Hematopoietic multipotent progenitor cell treated with erythropoietin and hydrocortisone succinate and interleukin-3 and kit ligand, for 8 days (in vitro differentiated cells): ENCODE measurements around the gene KLHL29.

ENCODE experiments used
- DNase-seq: peaks from one replicate; pipeline ENCODE4 v3.0.0-alpha.2; 2015

KLHL29 gene

DNA sequence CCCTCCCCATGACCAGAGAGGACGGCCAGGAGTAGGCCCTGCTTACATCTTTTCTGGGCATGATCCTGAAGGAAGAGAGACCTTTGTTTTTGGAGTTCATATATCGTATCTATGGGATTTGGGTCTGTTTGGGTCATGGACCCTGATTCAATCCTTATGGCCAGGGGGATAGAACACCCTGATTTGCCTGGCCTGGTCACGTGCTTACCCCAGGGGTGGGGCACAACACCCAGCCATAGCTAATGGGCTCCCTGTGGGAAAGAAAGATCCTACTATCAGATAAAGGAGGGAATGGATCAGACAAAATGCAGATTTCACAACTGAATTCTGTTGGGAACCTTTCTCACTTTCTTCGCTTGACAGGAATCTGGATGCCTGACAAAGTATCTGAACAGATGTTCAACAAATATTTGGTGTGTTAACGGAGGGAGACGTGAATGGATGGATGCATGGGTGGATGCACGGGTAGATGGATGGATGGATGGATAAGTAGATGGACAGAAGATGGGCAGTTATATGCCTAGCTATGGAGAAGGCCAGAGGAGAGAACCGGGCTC, 155.9 kb downstream of the KLHL29 start:
- DNase-seq = no peak

DNA sequence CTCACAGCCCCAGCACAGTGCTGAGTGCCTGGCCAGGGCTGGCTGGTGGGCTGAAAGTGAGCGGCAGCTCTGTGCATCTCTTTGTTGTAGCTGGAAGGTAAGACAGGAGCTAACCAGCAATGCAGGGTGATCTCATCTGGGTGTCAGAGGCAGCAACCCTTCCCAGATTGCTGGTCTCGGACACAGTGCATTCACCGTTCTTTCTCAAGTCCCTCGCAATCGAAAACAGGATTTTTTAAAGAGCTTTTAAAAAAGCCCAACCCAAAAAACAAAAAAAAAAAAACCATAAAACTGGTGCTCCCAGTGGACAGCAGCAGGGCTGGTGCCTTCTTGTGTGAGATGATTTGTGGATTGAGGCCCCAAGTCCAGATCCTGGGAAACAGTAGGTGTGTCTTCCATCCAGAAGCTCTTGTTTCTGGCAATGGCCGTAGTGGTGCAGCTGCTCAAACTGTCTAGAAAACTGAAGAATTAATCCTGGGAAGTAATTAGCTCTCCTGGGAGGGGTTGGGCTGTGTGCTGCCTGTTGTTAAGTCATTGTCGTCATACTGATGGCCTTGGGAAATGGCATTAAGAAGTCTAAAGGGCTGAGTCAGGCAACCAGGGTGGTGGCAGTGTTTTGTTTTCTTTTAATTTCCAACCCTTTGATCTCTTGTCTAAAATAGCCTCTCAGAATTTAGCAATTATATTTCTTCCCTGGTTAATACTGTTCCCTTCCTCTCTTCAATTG, 156.7 kb downstream of the KLHL29 start:
- no peak for DNase-seq

DNA sequence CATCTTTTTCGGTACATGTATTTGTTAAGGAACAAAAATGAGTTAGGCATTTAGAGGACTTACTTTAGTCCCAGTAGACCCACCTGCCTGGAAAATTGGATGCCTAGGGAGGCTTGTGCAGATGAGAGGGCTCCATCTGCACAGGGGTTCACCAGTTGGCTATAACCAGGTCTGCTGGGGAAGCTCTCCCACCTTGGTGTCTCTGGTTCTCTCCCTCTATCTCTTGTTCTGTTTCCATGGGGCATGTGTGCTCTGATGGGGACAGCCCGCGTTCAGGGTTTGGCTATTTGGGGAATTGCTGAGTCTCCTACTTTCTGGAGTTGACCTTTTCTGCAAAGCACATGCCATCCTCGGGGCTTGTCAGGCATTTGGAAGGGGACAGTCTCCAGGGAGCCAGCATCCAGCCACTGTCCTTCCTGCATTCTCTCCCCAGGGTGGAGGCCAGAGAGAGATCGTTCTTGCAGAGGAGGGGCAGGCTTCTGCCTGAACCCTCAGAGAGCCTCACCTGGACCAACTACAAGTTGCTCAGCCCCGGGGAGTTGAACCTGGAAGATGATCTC, 157.3 kb downstream of the KLHL29 start:
- no peak for DNase-seq

DNA sequence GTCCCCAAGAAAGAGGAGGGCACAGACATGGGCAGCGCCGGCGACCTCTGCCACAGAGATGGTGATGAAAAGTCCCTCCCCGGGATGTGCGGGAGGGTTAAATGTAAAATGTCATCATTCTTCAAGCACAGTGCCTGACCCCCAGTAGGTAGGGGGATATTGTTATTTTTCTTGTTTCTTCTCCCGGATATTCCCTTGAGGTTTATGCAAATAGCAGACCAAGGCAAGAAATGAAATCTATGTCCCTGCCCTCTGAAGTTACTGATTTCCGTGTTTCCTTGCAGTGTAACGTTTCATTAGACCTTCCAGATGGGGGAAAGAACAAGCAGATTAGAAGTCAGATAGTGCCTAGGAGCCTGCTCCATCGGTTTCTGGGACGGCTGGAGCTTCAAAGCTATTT, 158.3 kb downstream of the KLHL29 start:
- DNase-seq = no peak

DNA sequence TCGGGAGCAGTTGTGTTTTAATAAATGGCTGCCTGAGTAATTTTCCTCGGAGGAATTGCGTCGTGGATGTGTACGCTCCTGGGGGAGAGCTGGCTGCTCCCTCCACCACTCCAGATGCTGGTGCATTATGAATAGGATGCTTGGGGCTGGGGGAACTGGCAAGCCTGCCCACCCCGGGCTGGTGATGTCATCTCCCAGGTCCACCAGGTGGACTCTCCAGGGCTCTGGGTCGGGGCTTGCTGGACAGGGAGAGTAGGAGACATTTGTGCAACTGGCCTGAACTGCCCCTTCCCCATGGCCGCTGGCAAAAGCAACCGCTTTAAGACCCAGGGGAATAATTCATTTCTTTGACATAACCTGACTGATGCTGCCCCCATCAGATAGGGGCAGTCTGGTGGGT, 158.7 kb downstream of the KLHL29 start:
- DNase-seq = no peak

DNA sequence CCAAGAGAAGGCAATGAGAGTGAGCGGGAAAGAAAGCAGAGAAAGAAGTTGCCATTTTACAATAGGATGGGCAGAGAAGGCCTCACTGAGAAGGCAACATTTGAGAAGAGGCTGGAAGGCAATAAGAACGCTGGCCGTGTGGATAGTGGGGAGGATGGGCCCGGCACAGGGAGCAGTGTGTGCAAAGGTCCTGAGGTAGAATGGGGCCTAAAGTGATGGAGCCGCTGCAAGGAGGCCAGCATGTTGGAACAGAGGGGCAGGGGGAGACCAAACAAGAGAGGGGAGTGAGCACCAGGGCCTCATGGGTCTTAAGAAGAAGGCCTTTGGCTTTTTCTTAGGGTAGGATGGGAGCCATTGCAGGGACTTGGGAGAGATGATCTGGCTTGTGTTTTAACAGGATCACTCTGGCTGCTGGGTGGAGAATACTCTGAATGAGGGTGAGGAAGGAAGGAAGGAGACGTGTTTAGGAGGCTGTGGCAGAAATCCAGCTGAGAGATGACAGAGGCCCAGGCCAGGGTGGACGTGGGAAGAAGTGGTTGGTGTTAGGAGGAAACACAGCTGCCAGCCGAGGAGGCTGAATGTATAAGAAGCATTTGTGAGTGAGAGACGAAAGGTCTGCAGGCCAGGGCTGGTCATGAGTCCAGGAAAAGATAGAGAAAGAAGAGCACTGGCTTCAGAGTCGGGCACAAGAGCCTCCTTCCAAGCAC, 159.8 kb downstream of the KLHL29 start:
- DNase-seq = no peak

DNA sequence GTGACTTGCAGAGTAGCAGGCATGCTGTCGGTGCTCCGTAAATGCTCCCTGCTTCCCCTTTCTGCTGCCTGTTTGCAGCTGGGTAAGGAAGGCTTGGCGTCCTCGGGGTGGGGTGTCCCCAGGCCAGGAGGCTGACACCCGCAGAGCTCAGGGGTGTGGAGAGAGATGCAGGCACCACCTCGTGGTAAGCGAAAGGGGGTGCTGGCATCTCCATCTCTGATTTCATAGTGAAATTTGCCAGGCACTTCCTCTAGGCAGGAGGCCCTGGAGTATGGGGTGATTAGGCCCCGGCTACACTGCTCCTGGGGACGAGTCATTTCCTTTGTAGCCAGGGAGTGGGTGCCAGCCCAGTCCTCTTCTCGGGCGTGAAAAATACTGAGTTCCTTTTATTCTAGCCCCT, 160.4 kb downstream of the KLHL29 start:
- DNase-seq = no peak

DNA sequence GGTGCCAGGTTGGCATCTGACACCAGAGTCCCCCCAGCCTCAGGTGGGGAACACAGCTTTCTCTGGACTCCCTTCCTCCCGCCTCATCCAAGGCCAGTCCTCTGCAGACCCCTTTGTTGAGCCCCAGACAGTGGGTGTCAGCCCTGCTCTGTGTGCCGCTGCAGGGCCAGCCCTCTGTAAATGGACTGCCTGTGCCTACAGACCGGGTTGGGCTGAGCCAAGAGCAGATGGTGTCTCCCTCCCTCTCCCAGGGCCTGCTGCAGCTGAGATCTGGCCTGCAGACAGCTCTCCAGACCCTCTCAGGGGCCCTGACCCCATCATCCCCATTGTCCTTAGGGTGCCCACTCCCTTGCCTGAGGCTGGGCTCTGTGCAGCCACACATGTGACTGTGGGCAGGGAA, 160.8 kb downstream of the KLHL29 start:
- no peak for DNase-seq

DNA sequence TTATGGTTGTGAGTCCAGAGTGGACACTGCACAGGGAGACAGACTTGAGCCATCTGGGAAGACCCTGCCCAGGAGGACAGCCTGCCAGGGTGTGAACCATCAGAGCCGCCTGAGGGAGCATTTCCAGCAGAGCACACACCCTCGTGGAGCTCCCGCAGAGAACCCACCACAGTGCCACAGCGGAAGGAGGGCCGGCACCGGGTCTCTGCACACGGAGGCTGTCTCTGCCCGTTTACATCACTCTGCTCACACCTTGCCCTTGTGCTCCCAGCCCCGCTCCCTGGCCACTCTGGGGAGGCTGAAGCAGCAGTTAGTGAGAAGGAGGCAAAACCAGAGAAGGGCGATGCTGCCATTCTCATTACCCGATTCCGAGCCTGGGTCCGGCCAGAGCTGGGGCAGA, 161.9 kb downstream of the KLHL29 start:
- no peak for DNase-seq

DNA sequence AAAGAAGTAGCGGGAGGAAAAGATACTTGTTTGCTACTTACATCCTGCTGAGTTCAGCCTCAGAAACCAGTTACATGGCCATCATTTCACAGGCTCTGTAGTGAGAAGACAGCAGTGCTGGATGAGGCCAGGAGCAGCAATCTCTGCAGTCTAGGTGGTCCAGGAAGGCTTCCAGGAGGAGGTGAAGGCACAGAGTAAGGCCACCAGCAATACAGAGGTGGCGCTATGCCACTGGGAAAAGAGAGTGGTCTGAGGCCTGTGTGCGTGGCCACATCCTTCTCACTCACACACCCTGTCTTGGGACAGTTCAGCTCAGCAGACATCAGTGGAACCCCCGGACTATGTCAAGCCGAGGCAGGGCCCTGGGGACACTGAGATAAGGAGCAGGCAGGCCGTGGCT, 162.7 kb downstream of the KLHL29 start:
- DNase-seq = peak; percentile 5

DNA sequence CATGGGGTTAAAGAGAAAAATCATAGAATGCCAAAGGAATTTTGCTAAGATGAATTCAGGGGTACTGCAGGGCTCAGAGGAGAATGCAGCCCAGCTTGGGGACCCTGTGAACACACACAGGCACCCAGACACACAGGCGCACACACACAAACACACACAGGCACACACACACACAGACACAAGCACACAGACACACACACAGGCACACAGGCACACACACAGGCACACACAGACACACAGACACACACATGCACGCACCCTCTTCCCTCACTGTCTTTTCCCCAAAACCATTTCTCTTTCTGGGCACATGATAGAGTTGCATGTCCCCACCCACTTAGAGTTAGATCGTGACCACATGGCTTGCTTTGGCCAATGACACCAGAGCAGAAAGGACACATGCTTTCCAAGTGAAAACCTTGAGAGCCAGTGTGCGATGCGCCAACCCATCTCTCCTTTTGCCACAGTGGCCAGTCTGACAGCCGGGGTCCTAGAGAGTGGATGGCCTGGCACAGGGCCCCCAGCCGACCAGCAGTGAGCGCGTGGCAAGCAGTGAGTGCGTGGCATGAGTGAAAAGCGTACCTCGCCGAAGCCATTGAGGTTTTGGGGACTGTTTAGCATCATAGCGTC, 163.3 kb downstream of the KLHL29 start:
- no peak for DNase-seq

DNA sequence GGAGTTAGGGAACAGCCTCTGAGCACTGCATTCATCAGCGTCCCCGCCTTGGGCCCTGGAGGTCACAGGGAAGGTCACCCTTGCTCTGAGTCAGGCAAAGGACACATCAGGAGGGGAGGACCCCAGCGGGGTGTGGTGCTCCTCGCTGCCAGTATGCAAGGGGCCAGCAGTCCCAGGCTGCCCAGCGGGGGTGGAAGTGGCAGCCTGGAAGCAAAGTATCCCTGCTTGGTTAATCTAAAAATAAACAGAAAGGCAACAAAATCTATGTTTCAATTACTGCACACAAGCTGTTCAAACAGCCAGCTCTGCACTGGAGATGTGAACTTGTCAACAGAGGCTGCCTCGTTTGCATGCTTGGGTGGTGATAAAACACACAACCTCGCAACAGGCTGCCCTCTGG, 164.1 kb downstream of the KLHL29 start:
- no peak for DNase-seq

DNA sequence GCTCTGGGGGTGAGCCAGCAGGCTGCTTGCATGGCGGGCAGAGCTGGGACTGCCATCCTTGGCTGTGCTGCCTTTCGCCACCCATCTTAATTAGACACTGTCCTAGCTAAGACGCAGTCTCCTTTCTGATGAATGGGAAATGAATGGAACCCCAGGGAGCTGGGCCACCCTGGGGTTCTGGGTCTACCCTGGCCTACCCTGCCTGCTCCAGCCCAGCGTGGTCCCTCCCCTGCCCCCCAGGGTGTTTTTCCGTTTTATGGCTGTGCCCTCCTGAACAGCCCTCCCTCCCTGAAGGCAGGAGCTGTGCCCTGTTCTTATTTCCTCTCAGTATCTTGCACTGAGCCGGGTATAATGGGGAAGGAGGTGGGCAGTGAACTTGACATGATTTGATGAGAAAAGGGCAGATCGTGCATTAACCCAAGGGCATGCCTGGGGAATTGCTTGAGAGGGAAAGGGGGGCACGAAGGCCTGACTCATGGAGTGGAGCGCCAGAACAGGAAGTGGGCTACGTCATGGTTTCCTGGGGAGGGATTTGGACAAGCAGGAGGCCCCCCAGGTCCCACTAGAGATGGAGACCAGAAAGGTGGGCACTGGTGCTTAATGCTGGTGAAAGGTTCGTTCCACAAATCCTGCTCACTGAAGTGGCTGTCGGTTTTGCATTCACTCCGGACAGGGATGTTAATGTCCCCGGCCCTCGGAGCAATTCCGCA, 165.0 kb downstream of the KLHL29 start:
- DNase-seq = no peak

DNA sequence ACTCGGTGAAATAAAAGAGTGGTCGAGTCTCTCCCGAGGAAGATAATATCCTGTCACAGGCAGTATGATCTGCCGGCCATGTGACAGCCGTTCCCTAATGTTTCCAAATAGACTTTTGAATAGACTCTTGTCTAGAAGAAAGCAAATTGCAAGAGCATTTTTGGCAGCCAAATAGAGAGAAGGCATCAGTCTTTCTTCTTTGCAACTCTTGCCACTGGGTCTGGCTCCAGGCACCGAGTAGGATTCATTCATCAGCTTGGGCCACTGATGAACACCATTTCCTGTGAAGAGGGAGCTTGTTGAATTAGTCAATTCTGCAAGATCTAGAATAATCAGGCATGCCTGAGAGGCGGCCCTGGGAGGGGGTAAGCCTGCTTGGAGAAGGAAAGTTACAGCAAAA, 165.6 kb downstream of the KLHL29 start:
- DNase-seq = no peak

DNA sequence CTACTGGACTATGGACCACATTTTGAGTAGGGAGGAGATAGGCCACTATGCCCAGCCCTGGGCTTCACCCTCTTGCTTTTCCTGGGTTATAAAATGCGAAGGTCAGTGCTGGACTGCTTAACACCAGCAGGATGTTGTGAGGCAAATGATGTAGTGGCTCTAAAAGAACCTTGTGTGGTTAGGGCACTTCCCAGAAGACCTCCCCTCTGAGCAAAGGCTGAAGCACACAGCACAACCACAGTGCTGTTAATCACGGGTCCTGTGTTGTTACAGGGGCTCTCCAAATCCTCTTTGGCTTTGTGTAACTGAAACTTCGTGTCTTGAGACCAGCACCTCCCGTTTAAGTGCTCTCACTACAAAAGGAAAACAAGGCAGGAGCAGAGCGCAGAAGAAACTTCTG, 166.9 kb downstream of the KLHL29 start:
- no peak for DNase-seq

DNA sequence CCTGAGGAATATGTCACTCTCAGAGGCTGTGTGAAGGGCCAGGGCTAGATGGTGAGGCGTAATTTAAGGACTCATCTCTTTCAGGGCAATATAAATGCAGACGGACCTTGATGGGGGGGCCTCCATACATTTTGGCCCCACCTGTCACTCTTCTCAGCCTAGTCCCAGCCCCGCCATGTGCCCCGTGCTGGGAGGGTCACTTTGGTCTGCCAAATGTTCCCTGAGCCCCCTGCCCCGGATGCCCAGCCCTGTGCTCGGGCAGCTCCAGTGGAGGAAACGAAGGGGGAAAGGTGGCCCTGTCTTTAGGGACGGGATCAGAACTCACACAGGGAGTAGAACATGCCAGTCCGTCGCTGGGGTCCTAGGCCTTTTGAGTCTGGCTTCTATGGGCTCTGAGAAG, 168.6 kb downstream of the KLHL29 start:
- DNase-seq = no peak

DNA sequence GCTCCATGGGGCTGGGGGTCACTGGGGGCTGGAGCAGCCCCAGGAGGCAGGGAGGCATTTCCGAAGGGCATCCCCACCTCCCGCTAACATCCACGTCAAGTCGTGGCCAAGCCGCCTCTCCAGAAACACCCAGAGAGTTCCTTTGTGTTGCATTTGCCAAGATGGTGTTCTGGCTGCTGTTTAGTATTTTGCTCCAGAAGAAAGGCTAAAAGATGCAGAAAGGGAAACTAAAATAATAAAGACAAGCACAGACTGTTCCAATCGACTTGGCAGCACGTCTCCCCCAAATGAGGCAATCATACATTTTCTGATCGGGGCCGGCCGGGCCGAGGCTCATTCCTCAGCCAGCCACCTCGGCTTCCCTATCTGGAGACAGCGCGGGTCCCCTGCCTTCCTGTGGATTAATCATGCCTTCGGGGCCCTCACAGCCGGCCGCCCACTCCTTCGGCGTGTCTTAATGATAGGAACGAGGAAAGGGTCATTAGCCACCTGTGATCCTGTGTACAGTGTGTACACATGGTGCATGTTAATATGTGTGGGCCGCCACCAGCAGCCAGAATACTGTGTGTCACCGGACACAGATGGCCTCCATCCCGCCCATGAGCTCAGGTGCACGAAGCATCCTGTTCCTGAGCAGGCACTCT, 169.2 kb downstream of the KLHL29 start:
- no peak for DNase-seq

DNA sequence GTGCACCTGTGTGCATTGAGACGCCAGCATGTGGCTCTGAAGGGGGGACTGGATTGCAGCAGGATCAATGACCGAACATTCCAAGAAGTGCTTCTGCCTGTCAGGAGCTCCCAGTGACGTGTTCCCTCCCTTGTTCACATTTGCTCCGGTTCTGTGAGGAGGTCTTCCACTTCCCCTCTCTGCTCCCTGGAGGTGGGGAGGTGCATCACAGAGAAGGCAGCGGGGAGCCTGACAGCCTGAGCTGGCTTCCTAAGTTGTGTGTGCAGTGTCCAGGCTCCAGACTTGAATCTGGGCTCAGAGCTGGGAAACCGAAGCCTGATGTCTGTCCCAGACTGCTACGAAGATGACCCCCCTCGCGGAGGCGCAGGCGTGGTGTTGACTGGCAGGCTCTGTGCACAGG, 171.0 kb downstream of the KLHL29 start:
- DNase-seq = no peak

DNA sequence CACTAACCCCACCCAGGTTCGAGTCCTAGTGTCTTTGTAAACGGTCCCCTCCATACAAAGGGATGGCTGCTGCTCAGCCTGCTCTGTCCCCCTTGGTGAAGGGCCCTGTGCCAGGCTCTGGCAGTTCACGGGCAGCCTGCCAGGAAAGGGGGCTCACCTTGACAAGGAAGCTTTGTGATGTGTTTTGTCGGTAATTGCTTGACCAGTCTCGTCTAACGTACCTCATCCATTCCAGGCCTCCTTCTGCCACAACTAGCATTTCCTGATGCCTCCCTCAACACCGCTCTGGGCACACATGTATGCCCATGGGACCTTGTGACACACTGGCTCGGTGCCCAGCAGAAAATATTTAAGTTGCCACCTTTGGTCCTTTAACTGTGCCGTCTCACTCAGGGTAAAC, 171.9 kb downstream of the KLHL29 start:
- no peak for DNase-seq

DNA sequence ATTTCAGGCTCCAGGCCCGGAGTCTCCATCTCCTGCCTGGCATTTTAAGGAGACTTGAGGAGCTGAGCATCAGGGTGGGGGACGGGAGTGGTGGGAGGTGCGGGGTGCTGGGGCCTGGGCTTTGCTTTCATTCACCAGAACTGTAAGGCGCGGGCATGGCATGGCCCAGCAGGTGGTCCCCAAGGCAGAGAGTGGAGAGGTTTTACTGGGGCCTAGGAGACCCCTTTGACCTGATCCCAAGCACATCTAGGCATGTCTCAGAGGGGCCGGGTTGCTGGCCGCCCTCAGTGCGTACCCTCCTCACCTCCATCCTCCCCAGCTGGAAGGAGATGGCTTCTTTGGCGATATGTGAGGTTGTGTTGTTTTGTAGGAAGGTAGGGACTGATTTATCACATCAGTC, 172.5 kb downstream of the KLHL29 start:
- DNase-seq = no peak

DNA sequence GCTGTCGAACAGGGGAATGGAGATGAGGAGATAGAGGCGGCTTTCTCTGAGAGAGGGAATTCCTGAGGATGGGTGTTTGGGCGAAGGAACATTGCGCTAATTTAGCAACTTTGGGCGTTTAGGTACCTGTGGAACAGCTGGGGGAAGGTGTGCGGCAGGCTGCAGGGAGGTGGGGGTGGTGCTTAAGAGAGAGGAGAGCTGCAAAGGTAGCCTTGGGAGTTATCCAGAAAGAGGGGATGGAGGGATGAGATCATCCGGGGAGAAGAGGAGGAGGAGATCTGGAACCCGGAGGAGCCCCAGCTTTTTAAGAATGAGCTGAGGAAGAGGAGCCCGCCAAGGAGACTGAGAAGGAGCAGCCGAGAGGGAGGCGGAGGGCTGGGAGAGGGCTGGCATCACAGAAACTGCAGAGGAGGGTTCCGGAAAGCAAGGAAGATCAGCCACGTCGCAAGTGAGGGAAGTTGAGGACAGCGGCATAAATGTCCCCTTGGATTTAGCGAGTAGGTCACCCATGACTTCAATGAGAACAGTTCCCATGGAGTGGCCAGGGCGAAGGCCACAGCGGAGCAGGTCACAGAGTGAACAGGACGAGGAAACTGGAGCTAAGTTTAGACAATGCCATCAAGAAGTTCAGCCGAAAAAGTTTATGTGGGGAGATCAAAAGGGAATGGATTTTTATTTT, 174.7 kb downstream of the KLHL29 start:
- no peak for DNase-seq

DNA sequence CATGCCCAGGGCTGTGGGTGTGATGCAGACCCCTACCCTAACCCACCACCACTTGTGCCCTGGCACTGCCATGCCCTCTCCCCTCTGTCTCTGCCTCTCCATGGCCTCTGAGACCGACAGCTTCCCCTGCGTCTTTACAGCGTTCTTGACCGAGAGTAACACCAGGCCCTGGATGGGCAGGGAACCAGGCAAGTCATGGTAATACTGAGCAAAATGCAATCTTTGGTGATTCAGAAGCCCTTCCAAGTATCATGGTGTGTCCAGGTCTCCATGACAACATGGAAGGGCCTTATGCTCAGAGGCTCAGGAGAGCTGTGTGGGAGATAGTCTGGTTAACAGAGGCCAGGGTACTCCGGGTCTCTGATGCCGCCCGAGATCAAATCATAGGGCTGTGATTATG, 176.1 kb downstream of the KLHL29 start:
- DNase-seq = no peak
